WTC11 (cell line): Measurements from ENCODE around the gene CTDP1. TPM values are rescaled to one million over a fixed set of nuclear protein-coding genes. Genes with fewer than 3 reads are reported as not detected.

Experiments
- ATAC-seq: fragments of 200-7000 bp; cut with Tn5 transposase; 2 replicates; pipeline ENCODE4 v1.10.0; 2021; ENCODE audit warnings: mild to moderate bottlenecking, moderate library complexity
- CTCF ChIA-PET: fragments of 300-600 bp; sonication (Branson Sonifier 250); formaldehyde crosslinking; loops from one replicate; lab custom pipeline; 2021; ENCODE audit warnings: antibody characterized with exemption; lab: Charles Lee
- POLR2A ChIA-PET: fragments of 350-600 bp; sonication (Branson Sonifier 250); formaldehyde crosslinking; loops from one replicate; lab custom pipeline; 2021; ENCODE audit warnings: antibody characterized with exemption; lab: Charles Lee
- DNase-seq: peaks from one replicate; pipeline ENCODE4 v3.0.0; 2021; ENCODE audit warnings: low spot score
- H3K27ac Mint-ChIP-seq: 2 replicates; pipeline ENCODE4 v1.8.0; 2021; ENCODE audit warnings: mixed read lengths
- H3K27me3 Mint-ChIP-seq: 2 replicates; pipeline ENCODE4 v1.8.0; 2021; ENCODE audit warnings: low read depth, mild to moderate bottlenecking, moderate library complexity, mixed read lengths
- H3K36me3 Mint-ChIP-seq: 2 replicates; pipeline ENCODE4 v1.8.0; 2021; ENCODE audit warnings: mixed read lengths
- H3K4me1 Mint-ChIP-seq: 2 replicates; pipeline ENCODE4 v1.8.0; 2022; ENCODE audit warnings: mixed read lengths
- H3K4me3 Mint-ChIP-seq: 2 replicates; pipeline ENCODE4 v1.8.0; 2021; ENCODE audit warnings: mild to moderate bottlenecking, moderate library complexity, mixed read lengths
- H3K9me3 Mint-ChIP-seq: 2 replicates; pipeline ENCODE4 v1.8.0; 2021; ENCODE audit warnings: mixed read lengths
- CREB1 ChIP-seq: sonication (generic); formaldehyde crosslinking; IDR thresholded peaks from 2 replicates; pipeline ENCODE4 v1.8.0; 2023; ENCODE audit warnings: mild to moderate bottlenecking, missing genetic modification reagents
- ELF4 ChIP-seq: sonication (generic); formaldehyde crosslinking; IDR thresholded peaks from 2 replicates; pipeline ENCODE4 v1.8.1; 2022; ENCODE audit warnings: low read depth, mild to moderate bottlenecking, moderate library complexity, missing genetic modification reagents
- ERG ChIP-seq: fragments of 250-450 bp; sonication (Bioruptor Pico); IDR thresholded peaks from 2 replicates; pipeline ENCODE4 v1.8.0; 2021; ENCODE audit warnings: mild to moderate bottlenecking
- ETV6 ChIP-seq: sonication (generic); formaldehyde crosslinking; IDR thresholded peaks from 2 replicates; pipeline ENCODE4 v1.8.1; 2022; ENCODE audit warnings: mild to moderate bottlenecking, missing genetic modification reagents
- GTF2I ChIP-seq: fragments of 250-450 bp; sonication (Bioruptor Pico); conservative IDR thresholded peaks from 2 replicates; pipeline ENCODE4 v1.4.0; 2021; ENCODE audit warnings: mild to moderate bottlenecking
- HMGA2 ChIP-seq: fragments of 250-450 bp; sonication (Bioruptor Pico); IDR thresholded peaks from 2 replicates; pipeline ENCODE4 v1.4.0; 2021; ENCODE audit warnings: mild to moderate bottlenecking, moderate library complexity
- KAT7 ChIP-seq: sonication (generic); formaldehyde crosslinking; IDR thresholded peaks from 2 replicates; pipeline ENCODE4 v1.8.1; 2023; ENCODE audit warnings: missing genetic modification reagents, mild to moderate bottlenecking, borderline replicate concordance
- MXD4 ChIP-seq: fragments of 250-450 bp; sonication (Bioruptor Pico); IDR thresholded peaks from 2 replicates; pipeline ENCODE4 v1.8.0; 2021; ENCODE audit warnings: mild to moderate bottlenecking, moderate library complexity, borderline replicate concordance
- NR1H2 ChIP-seq: sonication (generic); formaldehyde crosslinking; IDR thresholded peaks from 2 replicates; pipeline ENCODE4 v1.9.0; 2021; ENCODE audit warnings: mild to moderate bottlenecking, moderate library complexity, missing genetic modification reagents
- NR2C2 ChIP-seq: sonication (generic); formaldehyde crosslinking; IDR thresholded peaks from 2 replicates; pipeline ENCODE4 v1.8.0; 2022; ENCODE audit warnings: mild to moderate bottlenecking, missing genetic modification reagents
- PRRX2 ChIP-seq: fragments of 250-450 bp; sonication (Bioruptor Pico); IDR thresholded peaks from 2 replicates; pipeline ENCODE4 v1.8.0; 2021; ENCODE audit warnings: mild to moderate bottlenecking
- SMAD4 ChIP-seq: sonication (generic); formaldehyde crosslinking; IDR thresholded peaks from 2 replicates; pipeline ENCODE4 v1.8.0; 2022; ENCODE audit warnings: mild to moderate bottlenecking, missing genetic modification reagents
- SP1 ChIP-seq: sonication (generic); formaldehyde crosslinking; conservative IDR thresholded peaks from 2 replicates; pipeline ENCODE4 v1.8.1; 2022; ENCODE audit warnings: missing genetic modification reagents
- TCF7 ChIP-seq: sonication (generic); formaldehyde crosslinking; IDR thresholded peaks from 2 replicates; pipeline ENCODE4 v1.8.0; 2022; ENCODE audit warnings: mild to moderate bottlenecking, low read depth, missing genetic modification reagents, moderate library complexity
- TEAD4 ChIP-seq: sonication (generic); formaldehyde crosslinking; IDR thresholded peaks from 2 replicates; pipeline ENCODE4 v1.8.0; 2022; ENCODE audit warnings: mild to moderate bottlenecking, missing genetic modification reagents
- ZBTB43 ChIP-seq: sonication (generic); formaldehyde crosslinking; IDR thresholded peaks from 2 replicates; pipeline ENCODE4 v1.8.1; 2023; ENCODE audit warnings: mild to moderate bottlenecking, missing genetic modification reagents
- ZMAT4 ChIP-seq: fragments of 250-450 bp; sonication (Bioruptor Pico); IDR thresholded peaks from 2 replicates; pipeline ENCODE4 v1.9.0; 2021; ENCODE audit warnings: mild to moderate bottlenecking
- ZNF263 ChIP-seq: sonication (generic); formaldehyde crosslinking; IDR thresholded peaks from 2 replicates; pipeline ENCODE4 v1.8.1; 2022; ENCODE audit warnings: low read depth, mild to moderate bottlenecking, moderate library complexity, missing genetic modification reagents
- ZNF423 ChIP-seq: fragments of 250-450 bp; sonication (Bioruptor Pico); IDR thresholded peaks from 2 replicates; pipeline ENCODE4 v2.1.2; 2022; ENCODE audit warnings: mild to moderate bottlenecking, moderate library complexity
- ZNF532 ChIP-seq: fragments of 250-450 bp; sonication (Bioruptor Pico); IDR thresholded peaks from 2 replicates; pipeline ENCODE4 v1.9.0; 2021; ENCODE audit warnings: mild to moderate bottlenecking, borderline replicate concordance
- total RNA-seq: library from RNA; stranded (reverse); gene quantifications from 3 replicates; pipeline ENCODE4 v1.2.3, GENCODE V29; 2021
- TF ChIP-seq, protein P1 (sequence below): sonication (generic); formaldehyde crosslinking; IDR thresholded peaks from 2 replicates; pipeline ENCODE4 v1.8.0; 2023; ENCODE audit warnings: missing genetic modification reagents, mild to moderate bottlenecking, borderline replicate concordance
- TF ChIP-seq, protein P2 (sequence below): sonication (generic); formaldehyde crosslinking; IDR thresholded peaks from 2 replicates; pipeline ENCODE4 v1.8.0; 2022; ENCODE audit warnings: mild to moderate bottlenecking, missing genetic modification reagents

Gene CTDP1
- total RNA-seq, 1 experiment from 2014 or later: 39.7 TPM

DNA sequence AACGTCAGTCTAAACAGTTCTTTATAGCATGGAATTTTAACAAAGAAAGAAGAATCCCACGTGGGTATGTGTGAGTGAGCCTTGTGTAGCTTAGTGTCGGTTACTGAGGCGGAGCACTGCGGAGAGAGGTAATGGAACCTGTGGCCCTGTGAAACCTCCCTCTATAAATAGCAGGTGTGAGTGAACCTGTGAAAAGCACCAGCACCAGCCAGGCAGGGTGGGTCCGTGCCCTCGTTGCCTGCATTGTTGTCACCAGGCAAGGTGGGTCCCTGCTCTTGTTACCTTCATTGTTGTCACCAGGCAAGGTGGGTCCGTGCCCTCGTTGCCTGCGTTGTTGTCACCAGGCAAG is 4.7 kb downstream of the CTDP1 start:
- Mint-ChIP-seq H3K9me3 (no peaks in the 10 kb centered on the region), H3K36me3 (no peaks in the 10 kb centered on the region), H3K27ac (no peak overlapping the region), H3K4me1 (peaks cover 14% of the 10 kb centered on the region), H3K27me3 (no peaks in the 10 kb centered on the region), H3K4me3 (no peak overlapping the region)
- POLR2A ChIA-PET: no interaction called here
- no peak for ATAC-seq
- no peak for DNase-seq
- TF ChIP-seq HMGA2 (CRISPR knock-in tag) (no peak), TEAD4 (CRISPR knock-in tag) (no peak)
- TF ChIP-seq, all 79 proteins: peak for 0
- CTCF ChIA-PET: no interaction called here

GRCh38 chr18:79684787-79685186 is 5.2 kb downstream of the CTDP1 start:
- H3K4me1 Mint-ChIP-seq: peaks cover 14% of the 10 kb centered on the region
- ChIA-PET CTCF (no interaction called here), POLR2A (no interaction called here)
- no peak overlapping the region for H3K4me3 Mint-ChIP-seq
- no peak overlapping the region for H3K27ac Mint-ChIP-seq
- H3K9me3 Mint-ChIP-seq: no peaks in the 10 kb centered on the region
- DNase-seq (no peak), ATAC-seq (peak; percentile 44)
- H3K27me3 Mint-ChIP-seq: no peaks in the 10 kb centered on the region
- no peaks in the 10 kb centered on the region for H3K36me3 Mint-ChIP-seq
- TF ChIP-seq MXD4 (CRISPR knock-in tag) (no peak), KAT7 (no peak), ZNF423 (CRISPR knock-in tag) (no peak), PRRX2 (no peak), SP1 (CRISPR knock-in tag) (no peak), ETV6 (no peak), ZNF263 (CRISPR knock-in tag) (no peak)
- TF ChIP-seq, protein P1, sequence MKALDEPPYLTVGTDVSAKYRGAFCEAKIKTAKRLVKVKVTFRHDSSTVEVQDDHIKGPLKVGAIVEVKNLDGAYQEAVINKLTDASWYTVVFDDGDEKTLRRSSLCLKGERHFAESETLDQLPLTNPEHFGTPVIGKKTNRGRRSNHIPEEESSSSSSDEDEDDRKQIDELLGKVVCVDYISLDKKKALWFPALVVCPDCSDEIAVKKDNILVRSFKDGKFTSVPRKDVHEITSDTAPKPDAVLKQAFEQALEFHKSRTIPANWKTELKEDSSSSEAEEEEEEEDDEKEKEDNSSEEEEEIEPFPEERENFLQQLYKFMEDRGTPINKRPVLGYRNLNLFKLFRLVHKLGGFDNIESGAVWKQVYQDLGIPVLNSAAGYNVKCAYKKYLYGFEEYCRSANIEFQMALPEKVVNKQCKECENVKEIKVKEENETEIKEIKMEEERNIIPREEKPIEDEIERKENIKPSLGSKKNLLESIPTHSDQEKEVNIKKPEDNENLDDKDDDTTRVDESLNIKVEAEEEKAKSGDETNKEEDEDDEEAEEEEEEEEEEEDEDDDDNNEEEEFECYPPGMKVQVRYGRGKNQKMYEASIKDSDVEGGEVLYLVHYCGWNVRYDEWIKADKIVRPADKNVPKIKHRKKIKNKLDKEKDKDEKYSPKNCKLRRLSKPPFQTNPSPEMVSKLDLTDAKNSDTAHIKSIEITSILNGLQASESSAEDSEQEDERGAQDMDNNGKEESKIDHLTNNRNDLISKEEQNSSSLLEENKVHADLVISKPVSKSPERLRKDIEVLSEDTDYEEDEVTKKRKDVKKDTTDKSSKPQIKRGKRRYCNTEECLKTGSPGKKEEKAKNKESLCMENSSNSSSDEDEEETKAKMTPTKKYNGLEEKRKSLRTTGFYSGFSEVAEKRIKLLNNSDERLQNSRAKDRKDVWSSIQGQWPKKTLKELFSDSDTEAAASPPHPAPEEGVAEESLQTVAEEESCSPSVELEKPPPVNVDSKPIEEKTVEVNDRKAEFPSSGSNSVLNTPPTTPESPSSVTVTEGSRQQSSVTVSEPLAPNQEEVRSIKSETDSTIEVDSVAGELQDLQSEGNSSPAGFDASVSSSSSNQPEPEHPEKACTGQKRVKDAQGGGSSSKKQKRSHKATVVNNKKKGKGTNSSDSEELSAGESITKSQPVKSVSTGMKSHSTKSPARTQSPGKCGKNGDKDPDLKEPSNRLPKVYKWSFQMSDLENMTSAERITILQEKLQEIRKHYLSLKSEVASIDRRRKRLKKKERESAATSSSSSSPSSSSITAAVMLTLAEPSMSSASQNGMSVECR (CRISPR knock-in tag): no peak
- TF ChIP-seq, all 79 proteins: peak for 0

- no peaks in the 10 kb centered on the region for H3K36me3 Mint-ChIP-seq
- ATAC-seq (no peak), DNase-seq (no peak)
- no peaks in the 10 kb centered on the region for H3K9me3 Mint-ChIP-seq
- TF ChIP-seq ERG: no peak
- TF ChIP-seq NR2C2 (CRISPR knock-in tag): no peak
- TF ChIP-seq GTF2I: no peak
- no peak for TF ChIP-seq ZNF532
- no peak for TF ChIP-seq ELF4
- no peak for TF ChIP-seq ZBTB43 (CRISPR knock-in tag)
- TF ChIP-seq ZNF263 (CRISPR knock-in tag): no peak
- no peak for TF ChIP-seq ZMAT4 (CRISPR knock-in tag)
- no peak for TF ChIP-seq CREB1 (CRISPR knock-in tag)
- no peak for TF ChIP-seq SMAD4
- no peak for TF ChIP-seq HMGA2 (CRISPR knock-in tag)
- TF ChIP-seq, protein P2, sequence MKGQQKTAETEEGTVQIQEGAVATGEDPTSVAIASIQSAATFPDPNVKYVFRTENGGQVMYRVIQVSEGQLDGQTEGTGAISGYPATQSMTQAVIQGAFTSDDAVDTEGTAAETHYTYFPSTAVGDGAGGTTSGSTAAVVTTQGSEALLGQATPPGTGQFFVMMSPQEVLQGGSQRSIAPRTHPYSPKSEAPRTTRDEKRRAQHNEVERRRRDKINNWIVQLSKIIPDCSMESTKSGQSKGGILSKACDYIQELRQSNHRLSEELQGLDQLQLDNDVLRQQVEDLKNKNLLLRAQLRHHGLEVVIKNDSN: no peak
- no peak for TF ChIP-seq TCF7 (CRISPR knock-in tag)
- TF ChIP-seq NR1H2 (CRISPR knock-in tag): no peak
- no peak overlapping the region for H3K4me3 Mint-ChIP-seq
- ChIA-PET POLR2A (no interaction called here), CTCF (no interaction called here)
- H3K4me1 Mint-ChIP-seq: peaks cover 16% of the 10 kb centered on the region
- no peaks in the 10 kb centered on the region for H3K27me3 Mint-ChIP-seq
- H3K27ac Mint-ChIP-seq: no peak overlapping the region
Measured at GRCh38 chr18:79685281-79685680, 5.7 kb downstream of the CTDP1 start.
